ENCODE data around the gene PATE1.
"Not testable (repeated sequence)": the region's sequence is repeated elsewhere in the genome, so short reads cannot be mapped to it uniquely, and the experiment has no call there.

PATE1 gene, protein sequence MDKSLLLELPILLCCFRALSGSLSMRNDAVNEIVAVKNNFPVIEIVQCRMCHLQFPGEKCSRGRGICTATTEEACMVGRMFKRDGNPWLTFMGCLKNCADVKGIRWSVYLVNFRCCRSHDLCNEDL

DNA sequence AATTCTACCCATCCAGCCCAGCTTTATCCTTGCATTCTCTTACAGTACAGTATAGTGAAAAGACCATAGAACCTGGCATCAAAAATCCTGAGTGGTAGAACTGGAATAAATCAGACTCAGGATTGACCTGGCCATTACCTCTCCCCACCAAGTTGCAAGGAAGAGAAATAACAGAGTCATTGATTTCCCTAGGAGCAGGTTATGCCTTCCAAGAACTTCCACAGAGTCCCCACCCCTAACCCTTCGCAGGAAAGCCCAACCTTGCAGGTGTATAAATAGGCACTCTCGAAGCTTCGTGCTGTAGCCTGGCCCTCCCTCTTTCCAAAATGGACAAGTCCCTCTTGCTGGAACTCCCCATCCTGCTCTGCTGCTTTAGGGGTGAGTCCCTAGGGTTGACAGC, at the start of gene PATE1:
Gene PATE1 (plus strand): TSS at position 301 of the 400 bp plus-strand sequence. CDS start 26 bp downstream, at position 327.
- H3K4me3 ChIP-seq (ENCODE audit: low read length) = no peak within 1 kb of the TSS
- TF ChIP-seq ZNF274 (IDR thresholded peaks at IDR 0.05; ENCODE audit: low read depth, low read length) = no peak

DNA sequence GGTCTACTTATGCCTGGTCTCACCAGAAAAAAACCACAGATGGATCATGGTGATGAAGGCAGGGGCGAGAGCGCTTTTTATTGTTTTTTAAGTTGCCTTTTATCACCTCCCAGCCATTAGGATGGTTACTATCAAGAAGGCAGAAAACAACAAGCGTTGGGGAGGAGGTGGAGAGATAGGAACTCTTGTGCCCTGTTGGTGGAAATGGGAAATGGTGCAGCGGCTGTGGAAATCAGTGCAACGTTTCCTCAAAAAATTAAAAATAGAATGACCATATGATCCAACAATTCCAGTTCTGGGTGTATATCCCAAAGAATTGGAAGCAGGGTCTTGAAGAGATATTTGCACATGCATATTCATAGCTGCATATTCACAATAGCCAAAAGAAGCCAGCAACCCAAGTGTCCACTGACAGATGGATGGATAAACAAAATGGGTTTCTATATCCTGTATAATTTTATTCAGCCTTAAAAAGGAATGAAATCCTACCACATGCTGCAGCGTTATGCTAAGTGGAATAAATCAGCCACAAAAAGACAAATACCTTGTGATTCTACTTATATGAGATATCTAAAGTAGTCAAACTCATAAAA, 45.0 kb upstream of the PATE1 start:
- TF ChIP-seq ZNF274 (IDR thresholded peaks at IDR 0.05; ENCODE audit: low read depth, low read length) = no peak
- H3K4me3 ChIP-seq (ENCODE audit: low read length) = no peak overlapping the region

DNA sequence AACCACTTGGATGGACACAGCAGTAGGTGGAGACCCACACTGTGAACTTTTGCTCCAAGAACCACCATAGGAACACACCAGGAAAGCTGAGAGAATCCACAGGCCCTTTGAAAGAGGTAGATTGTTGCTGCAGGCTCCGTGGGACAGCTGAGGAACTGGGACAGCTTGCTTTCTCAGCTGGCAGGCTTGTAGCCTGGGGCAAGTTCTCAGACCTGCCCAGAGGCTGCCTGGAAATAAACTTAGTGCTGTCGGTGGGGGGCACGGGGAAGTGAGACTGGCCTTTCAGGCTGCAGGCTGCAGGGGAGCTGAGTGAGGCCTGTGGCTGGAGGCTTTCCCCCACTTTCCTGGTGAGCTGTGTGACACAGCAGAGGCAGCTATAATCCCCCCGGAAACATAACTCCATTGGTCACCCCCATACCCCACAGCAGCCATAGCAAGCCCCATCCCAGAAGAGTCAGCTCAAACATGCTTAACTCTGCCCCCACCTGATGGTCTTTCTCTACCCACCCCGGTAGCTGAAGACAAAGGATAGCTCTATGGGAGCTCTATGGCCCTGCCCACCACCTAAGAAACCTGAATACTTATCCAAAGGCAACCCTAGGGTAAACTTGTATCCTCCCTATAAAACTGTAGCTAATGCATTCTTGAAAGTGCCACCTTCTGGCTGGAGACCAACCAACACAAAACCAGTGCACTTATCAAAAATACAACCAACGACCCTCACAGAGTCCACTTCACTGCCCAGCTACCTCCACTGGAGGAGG, 44.0 kb upstream of the PATE1 start:
- no peak overlapping the region for H3K4me3 ChIP-seq (ENCODE audit: low read length)

DNA sequence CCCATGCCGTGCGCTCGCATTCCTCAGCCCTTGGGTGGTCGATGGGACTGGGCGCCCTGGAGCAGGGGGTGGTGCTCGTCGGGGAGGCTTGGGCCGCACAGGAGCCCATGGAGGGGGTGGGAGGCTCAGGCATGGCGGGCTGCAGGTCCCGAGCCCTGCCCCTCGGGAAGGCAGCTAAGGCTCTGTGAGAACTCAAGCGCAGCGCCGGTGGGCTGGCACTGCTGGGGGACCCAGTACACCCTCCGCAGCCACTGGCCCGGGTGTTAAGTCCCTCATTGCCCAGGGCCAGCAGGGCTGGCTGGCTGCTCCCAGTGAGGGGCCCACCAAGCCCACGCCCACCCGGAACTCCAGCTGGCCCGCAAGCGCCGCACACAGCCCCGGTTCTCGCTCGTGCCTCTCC, 41.4 kb upstream of the PATE1 start:
- not testable (repeated sequence) for H3K4me3 ChIP-seq (ENCODE audit: low read length)

More for the DNA sequence above, 44.0 kb upstream of the PATE1 start:
- TF ChIP-seq ZNF274 (IDR thresholded peaks at IDR 0.05; ENCODE audit: low read depth, low read length) = no peak

DNA sequence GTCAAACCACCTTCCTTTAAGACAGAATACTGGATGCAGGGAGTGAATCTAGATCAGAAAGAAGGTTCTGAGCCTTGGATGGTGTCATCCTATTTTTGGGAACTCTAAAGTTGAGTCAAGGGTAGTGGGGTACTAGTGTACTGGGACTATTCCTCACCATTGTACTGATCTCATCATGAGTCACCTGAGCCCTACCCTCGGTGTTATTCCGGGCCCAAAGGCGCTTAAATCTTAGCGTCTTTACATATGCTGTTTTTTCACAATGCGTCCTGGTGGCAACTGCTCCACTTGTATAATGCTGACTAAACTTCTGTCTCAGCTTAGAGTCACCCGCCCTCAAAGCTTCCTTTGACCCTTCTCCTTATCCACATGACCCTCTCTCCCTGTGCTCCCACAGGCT, 25.3 kb upstream of the PATE1 start:
- H3K4me3 ChIP-seq (ENCODE audit: low read length) = no peak overlapping the region
- no peak for TF ChIP-seq ZNF274 (IDR thresholded peaks at IDR 0.05; ENCODE audit: low read depth, low read length)

DNA sequence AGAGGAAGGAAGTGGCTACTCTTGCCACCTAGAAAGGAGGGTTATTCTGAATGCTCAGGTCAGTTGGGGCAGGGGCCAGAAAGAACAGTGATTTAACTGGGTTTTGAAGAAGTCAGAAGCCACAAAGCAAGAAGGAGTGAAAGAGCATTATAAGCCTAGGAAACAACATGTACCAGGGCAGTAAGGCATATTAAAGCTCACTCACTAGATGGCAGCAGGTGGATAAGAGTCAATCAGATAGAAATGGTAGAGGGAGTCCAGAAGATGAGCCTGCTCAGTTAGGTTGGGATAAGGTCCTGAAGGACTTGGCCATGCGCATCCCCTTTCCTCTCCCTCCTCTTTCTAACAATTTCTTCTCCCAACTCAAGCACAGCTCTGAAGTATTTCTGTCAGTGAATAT, 22.0 kb upstream of the PATE1 start:
- TF ChIP-seq ZNF274 (IDR thresholded peaks at IDR 0.05; ENCODE audit: low read depth, low read length) = no peak
- no peak overlapping the region for H3K4me3 ChIP-seq (ENCODE audit: low read length)

DNA sequence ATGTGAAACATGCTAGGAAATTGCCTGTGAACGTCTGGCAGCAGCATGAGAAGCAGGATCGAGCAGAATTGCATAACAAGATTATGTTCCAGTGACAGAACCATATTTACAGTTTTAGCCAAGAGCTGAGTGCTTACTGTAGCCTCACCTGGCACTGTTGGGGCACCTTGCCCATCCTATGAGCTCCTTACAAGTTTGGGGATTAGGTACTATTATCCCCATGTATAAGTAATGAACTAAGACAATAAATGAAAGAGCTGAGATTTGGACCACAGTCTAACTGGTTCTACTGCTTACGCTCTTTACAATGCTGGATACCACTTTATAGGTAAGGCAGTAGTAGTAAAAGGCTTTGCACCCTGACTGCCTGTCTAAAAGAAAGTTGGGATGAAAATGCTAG, 17.1 kb upstream of the PATE1 start:
- H3K4me3 ChIP-seq (ENCODE audit: low read length) = no peak overlapping the region
- no peak for TF ChIP-seq ZNF274 (IDR thresholded peaks at IDR 0.05; ENCODE audit: low read depth, low read length)

DNA sequence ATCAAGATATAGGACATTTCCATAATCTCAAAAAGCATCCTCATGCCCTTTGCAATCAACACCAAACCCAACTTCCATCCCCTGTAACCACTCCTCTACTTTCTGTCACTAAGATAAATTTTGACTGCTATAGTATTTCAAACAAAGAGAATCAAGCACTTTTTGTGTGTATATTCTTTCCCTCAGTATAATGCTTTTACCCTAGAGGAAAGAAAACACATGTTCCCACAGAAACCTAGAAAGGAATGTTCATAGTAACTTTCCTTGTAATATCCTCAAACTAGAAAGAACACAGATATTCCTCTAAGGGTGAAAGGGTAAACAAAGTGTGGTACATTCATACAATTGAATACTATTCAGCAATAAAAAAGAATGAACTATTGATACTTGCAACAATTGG, 5.5 kb upstream of the PATE1 start:
- TF ChIP-seq ZNF274 (IDR thresholded peaks at IDR 0.05; ENCODE audit: low read depth, low read length) = no peak
- H3K4me3 ChIP-seq (ENCODE audit: low read length) = no peak overlapping the region

DNA sequence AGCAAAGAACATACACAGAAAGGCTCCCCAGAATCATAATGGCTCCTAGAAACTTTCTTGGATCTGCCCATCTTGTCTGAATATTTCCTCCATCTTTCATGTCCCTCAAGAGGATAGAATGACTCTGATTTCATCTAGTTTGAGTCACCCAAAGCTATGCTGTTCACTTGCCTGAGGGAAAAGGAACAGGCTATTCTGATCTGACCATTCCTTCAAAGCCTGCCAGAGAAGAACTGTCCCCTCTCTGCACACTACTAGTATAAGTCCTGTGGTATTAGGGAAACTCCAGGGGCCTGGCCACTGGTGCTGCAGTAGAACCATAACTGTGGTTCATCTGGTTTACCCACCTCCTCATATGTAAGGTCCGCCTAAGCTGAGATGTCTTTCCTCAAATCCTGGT, 2.4 kb upstream of the PATE1 start:
- no peak for TF ChIP-seq ZNF274 (IDR thresholded peaks at IDR 0.05; ENCODE audit: low read depth, low read length)
- no peak overlapping the region for H3K4me3 ChIP-seq (ENCODE audit: low read length)

DNA sequence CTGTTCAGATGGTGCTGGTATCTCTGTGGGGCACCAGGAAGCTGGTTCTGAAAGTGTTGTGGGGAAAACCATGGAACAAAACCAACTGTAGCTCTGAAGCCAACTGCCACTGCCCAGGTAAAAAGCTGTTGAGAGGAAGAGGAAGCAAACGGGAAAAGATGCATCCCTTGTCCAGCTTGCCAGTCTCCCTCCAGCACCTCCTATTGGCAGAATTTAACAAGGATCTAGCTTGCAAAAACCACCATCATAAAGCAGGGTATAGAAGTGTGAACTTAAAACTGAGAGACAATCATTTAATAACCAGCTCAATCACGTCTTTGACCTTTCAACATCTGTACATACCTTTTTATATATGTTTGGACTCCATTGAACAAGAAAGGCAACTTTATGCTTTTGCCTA, 4.5 kb downstream of the PATE1 start:
- no peak for TF ChIP-seq ZNF274 (IDR thresholded peaks at IDR 0.05; ENCODE audit: low read depth, low read length)
- no peak overlapping the region for H3K4me3 ChIP-seq (ENCODE audit: low read length)

DNA sequence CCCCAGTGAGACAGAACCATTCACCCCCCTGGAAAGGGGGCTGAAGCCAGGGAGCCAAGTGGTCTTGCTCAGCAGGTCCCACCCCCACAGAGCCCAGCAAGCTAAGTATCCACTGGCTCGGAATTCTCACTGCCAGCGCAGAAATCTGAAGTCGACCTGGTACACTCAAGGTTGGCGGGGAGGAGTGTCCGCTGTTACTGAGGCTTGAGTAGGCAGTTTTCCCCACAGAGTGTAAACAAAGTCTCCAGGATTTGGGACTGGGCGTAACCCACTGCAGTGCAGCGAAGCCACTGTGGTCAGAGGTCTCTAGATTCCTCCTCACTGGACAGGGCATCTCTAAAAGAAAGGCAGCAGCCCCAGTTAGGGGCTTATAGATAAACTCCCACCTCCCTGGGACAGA, 10.0 kb downstream of the PATE1 start:
- no peak overlapping the region for H3K4me3 ChIP-seq (ENCODE audit: low read length)

DNA sequence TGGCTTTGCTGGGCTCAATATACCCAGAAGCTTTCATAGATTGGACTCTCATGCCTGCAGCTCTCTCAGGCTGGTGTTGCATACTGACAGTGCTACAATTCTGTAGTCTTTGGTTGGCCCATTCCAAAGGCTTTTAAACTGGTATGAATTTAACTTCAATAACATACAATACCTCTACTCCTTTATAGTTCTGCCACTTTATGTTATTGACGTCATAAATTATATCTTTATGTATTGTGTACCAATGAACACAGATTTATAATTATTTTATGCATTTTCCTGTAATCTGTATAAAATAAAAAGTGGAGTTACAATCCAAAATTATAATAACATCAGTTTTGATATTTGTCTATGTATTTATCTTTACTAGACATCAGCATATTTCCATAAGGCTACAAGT, 16.4 kb downstream of the PATE1 start:
- no peak for TF ChIP-seq ZNF274 (IDR thresholded peaks at IDR 0.05; ENCODE audit: low read depth, low read length)

More for the DNA sequence above, 10.0 kb downstream of the PATE1 start:
- no peak for TF ChIP-seq ZNF274 (IDR thresholded peaks at IDR 0.05; ENCODE audit: low read depth, low read length)

DNA sequence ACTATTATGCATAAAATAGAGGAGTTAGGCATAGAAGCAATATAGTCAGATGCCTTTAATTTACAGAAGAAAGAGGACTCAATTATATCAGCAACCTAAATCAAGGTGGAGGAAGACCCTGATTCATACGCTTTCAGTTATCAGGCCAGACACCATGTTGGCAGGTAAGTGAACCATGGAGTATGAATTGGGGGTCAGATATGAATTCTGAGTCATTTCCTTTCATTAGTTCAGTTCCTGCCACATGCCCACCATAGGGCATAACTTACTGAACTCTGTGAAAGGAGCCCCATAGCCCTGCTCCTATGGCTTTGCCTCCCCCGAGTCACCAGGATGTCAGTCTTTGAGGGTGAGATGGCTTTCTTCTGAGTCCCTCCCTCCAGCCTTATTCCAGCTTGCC, 17.4 kb downstream of the PATE1 start:
- H3K4me3 ChIP-seq (ENCODE audit: low read length) = no peak overlapping the region

More for the DNA sequence above, 16.4 kb downstream of the PATE1 start:
- H3K4me3 ChIP-seq (ENCODE audit: low read length) = no peak overlapping the region

DNA sequence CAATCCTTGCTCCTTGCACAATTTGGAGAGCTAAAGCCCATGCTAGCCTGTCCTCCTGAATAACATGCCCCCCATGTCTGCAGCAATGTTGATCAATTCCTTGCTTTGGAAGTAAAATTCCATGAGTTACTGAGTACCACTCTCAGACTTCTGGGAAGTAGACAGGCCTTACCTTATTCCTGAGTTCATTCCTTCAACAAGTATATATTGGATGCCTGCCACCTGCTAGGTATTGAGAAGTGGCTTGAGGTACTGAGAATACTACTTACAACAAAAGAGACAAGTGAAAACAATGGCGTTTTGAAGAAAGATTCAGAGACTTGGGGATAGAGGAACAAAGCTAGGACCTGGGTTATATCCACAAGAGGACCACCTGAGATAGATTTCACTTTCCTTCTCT, 20.2 kb downstream of the PATE1 start:
- TF ChIP-seq ZNF274 (IDR thresholded peaks at IDR 0.05; ENCODE audit: low read depth, low read length) = no peak
- no peak overlapping the region for H3K4me3 ChIP-seq (ENCODE audit: low read length)

More for the DNA sequence above, 17.4 kb downstream of the PATE1 start:
- TF ChIP-seq ZNF274 (IDR thresholded peaks at IDR 0.05; ENCODE audit: low read depth, low read length) = no peak

DNA sequence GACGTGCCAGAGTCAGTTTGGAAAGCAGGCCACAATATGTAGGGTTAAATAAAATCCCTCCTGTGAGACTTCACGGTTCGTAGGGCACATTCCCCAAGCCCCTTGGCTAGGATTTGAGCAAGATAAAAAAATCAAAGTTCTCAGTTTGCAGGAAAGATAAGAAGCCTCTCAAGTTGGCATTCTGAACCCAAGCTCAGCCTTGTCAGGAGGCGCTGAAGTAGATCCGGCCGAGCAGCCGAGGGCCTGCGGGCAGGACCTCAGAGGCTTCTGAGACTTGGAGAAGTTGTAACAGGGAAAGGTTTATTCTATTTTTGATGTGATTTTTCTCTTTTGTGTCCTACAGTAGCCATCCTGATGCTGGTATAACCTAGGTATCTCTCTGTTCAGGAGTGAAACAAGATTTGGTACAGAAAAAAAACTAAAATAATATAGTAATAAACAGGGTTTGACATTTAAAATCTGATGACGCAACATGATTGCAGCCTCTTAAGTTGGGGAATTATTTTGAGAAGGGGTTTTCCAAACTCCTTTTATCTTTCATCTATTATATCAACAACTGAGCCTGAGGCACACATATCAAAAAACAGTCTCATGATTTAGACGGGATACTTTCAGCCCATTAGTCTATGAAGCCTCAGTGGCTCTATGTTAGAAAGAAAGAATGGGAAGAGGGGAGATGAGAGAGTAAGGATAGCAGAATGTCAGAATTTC, 22.4 kb downstream of the PATE1 start:
- no peak overlapping the region for H3K4me3 ChIP-seq (ENCODE audit: low read length)
- TF ChIP-seq ZNF274 (IDR thresholded peaks at IDR 0.05; ENCODE audit: low read depth, low read length) = no peak

All from GM08714 (cell line).